HG03442 (cell line): ENCODE measurements around the gene CMTM4.
"Not testable (repeated sequence)": the region's sequence is repeated elsewhere in the genome, so short reads cannot be mapped to it uniquely, and the experiment has no call there.

Source experiments
- ATAC-seq: cut with Tn5 transposase; IDR thresholded peaks from one replicate; pipeline ENCODE4 v1.9.1; 2021; ENCODE audit warnings: mild to moderate bottlenecking, moderate library complexity; ENCODE audit not compliant: unreplicated experiment

The CMTM4 gene

GRCh38 chr16:66569827-66570405, 126.6 kb downstream of the CMTM4 start:
- ATAC-seq = no peak

- ATAC-seq = no peak
Observed at GRCh38 chr16:66569131-66569530, 127.4 kb downstream of the CMTM4 start.

DNA sequence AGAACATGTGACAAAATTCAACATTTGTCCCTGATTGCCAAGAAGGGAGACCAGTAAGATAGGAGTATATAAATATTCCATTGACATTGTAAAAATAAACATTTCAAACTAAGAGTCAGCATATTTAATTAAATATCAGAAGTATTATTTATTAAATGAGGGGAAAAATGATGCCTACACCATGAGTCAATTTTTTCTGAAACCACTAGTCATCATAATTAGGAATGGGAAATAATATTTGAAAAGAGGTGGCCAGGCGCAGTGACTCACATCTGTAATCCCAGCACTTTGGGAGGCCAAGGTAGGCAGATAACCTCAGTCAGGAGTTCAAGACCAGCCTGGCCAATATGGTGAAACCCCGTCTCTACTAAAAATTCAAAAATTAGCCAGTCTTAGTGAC, 128.2 kb downstream of the CMTM4 start:
- ATAC-seq = no peak

DNA sequence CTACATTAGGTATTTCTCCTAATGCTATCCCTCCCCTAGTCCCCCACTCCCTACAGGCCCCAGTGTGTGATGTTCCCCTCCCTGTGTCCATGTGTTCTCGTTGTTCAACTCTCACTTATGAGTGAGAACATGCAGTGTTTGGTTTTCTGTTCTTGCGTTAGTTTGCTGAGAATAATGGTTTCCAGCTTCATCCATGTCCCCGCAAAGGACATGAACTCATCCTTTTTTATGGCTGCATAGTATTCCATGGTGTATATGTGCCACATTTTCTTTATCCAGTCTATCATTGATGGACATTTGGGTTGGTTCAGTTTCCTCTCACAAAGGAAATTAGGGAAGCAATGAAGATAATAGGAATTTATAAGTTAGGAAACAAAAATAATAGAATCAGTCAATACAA, 129.3 kb downstream of the CMTM4 start:
- not testable (repeated sequence) for ATAC-seq

DNA sequence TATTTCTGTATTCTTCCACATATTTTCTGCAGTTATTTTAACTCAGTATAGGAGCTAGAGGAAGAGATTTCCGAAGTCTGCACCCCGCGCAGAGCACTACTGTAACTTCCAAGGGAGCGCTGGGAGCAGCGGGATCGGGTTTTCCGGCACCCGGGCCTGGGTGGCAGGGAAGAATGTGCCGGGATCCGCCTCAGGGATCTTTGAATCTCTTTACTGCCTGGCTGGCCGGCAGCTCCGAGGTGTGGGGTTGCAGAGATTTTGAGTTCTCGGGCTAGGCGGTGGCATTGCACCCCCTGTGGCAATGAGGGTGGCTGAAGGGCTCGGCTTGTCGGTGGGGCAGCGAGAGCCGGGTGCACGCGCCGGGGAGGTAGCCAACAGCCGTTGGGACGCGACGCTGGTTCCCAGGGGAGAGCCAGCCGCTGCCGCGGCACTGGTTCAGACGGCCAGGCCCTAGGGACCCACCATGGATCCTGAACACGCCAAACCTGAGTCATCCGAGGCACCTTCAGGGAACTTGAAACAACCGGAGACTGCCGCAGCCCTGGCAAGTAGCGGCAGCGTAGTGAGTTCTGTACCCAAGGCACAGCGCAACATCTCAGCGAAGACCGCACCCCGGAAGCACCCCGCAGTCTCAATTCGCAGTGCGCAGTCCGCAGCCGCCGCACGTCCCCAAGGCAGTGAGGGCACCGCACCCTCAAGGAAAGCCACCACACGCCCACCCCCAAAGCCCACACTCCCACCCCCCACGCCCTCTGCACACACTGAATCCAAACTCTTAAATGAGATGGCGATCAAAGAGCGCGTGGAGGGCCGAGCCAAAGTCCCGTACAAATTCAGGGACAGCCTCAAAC, 130.3 kb downstream of the CMTM4 start, which contains the start of gene CMTM1:
Gene CMTM1 (plus strand): TSS at position 389 of the 851 bp plus-strand sequence. CDS start 75 bp downstream, at position 464.
- no peak for ATAC-seq
